A549 treated with DMSO at 1 μM for 4 hours (cell line): ENCODE results near the gene SHLD2. TPM values are rescaled to one million over a fixed set of nuclear protein-coding genes. Genes with fewer than 3 reads are reported as not detected.

Experiments
- total RNA-seq: library from RNA; stranded (reverse); fragments of 200-300 nt; extraction: Qiagen RNA extraction; gene quantifications from 5 replicates; pipeline ENCODE4 v1.2.3, GENCODE V29; 2022; ENCODE audit warnings: low read depth

SHLD2 gene, protein sequence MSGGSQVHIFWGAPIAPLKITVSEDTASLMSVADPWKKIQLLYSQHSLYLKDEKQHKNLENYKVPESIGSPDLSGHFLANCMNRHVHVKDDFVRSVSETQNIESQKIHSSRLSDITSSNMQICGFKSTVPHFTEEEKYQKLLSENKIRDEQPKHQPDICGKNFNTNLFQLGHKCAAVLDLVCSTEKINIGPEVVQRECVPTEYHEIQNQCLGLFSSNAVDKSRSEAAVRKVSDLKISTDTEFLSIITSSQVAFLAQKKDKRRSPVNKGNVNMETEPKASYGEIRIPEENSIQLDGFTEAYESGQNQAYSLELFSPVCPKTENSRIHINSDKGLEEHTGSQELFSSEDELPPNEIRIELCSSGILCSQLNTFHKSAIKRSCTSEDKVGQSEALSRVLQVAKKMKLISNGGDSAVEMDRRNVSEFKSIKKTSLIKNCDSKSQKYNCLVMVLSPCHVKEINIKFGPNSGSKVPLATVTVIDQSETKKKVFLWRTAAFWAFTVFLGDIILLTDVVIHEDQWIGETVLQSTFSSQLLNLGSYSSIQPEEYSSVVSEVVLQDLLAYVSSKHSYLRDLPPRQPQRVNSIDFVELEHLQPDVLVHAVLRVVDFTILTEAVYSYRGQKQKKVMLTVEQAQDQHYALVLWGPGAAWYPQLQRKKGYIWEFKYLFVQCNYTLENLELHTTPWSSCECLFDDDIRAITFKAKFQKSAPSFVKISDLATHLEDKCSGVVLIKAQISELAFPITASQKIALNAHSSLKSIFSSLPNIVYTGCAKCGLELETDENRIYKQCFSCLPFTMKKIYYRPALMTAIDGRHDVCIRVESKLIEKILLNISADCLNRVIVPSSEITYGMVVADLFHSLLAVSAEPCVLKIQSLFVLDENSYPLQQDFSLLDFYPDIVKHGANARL
- 23.9 to 29.8 TPM (median 25.3 TPM) in 5 replicates for total RNA-seq

DNA sequence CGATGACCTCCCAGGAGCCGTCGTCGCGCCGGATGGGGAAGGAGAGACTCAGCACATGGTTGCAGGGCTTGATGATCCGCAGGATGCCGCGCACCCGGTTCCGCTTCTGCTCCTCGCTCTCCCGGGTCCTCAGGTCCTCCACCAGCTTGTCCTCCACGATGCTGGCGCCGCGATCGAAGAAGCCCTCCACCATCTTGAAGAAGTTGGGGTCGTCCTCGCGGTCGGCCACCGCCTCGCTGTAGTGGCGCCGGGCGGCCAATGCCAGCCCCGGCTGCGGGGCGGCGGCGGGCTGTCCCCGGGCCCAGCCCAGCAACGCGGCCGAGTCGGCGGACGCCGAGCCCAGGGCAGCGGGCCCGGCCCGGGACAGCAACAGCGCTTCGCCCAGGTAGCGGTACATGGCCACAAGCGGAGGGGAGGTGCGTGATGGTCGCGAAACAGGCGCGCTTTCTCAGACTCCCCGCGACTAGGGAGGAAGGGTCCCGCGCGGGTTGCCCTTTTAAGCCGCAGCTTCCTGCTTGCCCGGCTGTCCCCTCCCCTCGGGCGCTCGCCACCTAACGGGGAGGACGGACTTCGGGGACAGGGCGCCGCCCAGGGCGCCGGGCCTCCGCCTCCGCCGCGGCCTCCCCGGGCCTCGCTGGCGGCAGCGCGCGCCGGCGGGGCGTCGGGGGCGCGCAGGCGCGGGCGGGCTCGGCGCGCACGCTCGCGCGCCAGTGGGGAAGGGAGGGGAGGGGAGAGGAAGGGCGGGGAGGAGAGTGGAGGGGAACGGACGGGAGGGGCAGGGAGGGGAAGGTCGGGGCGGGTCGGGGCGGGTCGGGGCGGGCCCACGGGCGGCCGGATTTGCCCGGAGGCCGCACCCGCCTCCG is at the start of gene SHLD2, which contains the start of gene GLUD1:
Gene SHLD2 (plus strand): TSS at position 834 of the 863 bp plus-strand sequence. CDS start 56,149 bp downstream, outside the sequence.
Gene GLUD1 (minus strand): TSS at position 471 of the 863 bp plus-strand sequence. CDS start 74 bp downstream, at position 397.

DNA sequence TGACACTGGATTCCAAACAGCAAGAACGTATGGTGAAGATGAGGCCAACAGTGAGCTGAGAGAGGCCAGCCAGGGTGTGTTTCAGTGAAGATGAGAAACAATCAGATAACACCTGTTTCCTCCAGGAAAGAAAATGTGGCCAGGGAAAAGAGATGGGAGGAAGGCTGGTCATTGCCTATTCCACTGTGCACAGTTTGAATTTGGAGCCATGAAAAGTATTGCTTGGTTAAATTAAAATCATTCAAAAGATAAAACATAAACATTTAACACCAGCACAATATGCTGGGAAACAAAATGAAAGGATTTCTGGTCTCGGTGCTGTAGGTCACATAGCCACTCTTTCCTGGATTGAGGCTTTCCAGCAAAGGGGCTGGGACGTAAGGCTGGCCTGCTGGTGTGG is 130.1 kb downstream of the SHLD2 start, which contains the start of gene NUTM2A:
Gene NUTM2A (plus strand): TSS at position 301 of the 400 bp plus-strand sequence. CDS start 383 bp downstream, outside the sequence.

Other genes starting within 250 kb of the SHLD2 start
- 0.91 to 1.5 TPM (median 1.1 TPM) in 5 replicates for gene MMRN2, start 137.6 kb upstream of the SHLD2 start, total RNA-seq
- gene SNCG, start 136.6 kb upstream of the SHLD2 start, total RNA-seq: 6.6 to 12.9 TPM (median 11.5 TPM) in 5 replicates
- 0.17 TPM in 1 of 5 replicates, not detected in the others for gene ADIRF, start 126.7 kb upstream of the SHLD2 start, total RNA-seq
- gene FAM25A, start 74.9 kb upstream of the SHLD2 start, total RNA-seq: not detected in 5 replicates
- 90.5 to 107 TPM (median 101 TPM) in 5 replicates for gene GLUD1, start 363 bp upstream of the SHLD2 start, total RNA-seq
- gene NUTM2A, start 130.2 kb downstream of the SHLD2 start, total RNA-seq: 0.05 to 0.19 TPM (median 0.12 TPM) in 4 of 5 replicates, not detected in the other